ENCODE data around the gene ADAM17.
A peak's percentile ranks its signal among the peaks of the same experiment; 100 is the strongest.

GRCh38 chr2:9558948-9559381, 3.3 kb upstream of the ADAM17 start:
- TF ChIP-seq CTCF (IDR thresholded peaks at IDR 0.05) (no peak), POLR2A (IDR thresholded peaks at IDR 0.05; ENCODE audit: low read depth) (no peak), POLR2AphosphoS5 (IDR thresholded peaks at IDR 0.05) (peak; percentile 34 to 40)

All from esophagus muscularis mucosa (tissue), 3 donors.